GM13976 (cell line): ENCODE results near the gene CNRIP1.
"Not testable (repeated sequence)": the region's sequence is repeated elsewhere in the genome, so short reads cannot be mapped to it uniquely, and the experiment has no call there.

Source experiments
- DNase-seq: peaks from one replicate; pipeline ENCODE4 v3.0.0; 2012; ENCODE audit warnings: low spot score
- CTCF ChIP-seq: IDR thresholded peaks from 2 replicates; pipeline ENCODE4 v1.5.1; 2012; ENCODE audit warnings: borderline replicate concordance, mild to moderate bottlenecking; ENCODE audit not compliant: insufficient read depth; ENCODE audit errors: extremely low read depth, missing control alignments, control extremely low read depth
- in situ Hi-C: fragments of 300-500 bp; cut with MboI; formaldehyde crosslinking; loops from one replicate; pipeline ENCODE4 v1.12.0; 2022; ENCODE audit warnings: low sequenced_read_pairs, mixed read lengths, inconsistent platforms; ENCODE audit not compliant: unreplicated experiment

The CNRIP1 gene

DNA sequence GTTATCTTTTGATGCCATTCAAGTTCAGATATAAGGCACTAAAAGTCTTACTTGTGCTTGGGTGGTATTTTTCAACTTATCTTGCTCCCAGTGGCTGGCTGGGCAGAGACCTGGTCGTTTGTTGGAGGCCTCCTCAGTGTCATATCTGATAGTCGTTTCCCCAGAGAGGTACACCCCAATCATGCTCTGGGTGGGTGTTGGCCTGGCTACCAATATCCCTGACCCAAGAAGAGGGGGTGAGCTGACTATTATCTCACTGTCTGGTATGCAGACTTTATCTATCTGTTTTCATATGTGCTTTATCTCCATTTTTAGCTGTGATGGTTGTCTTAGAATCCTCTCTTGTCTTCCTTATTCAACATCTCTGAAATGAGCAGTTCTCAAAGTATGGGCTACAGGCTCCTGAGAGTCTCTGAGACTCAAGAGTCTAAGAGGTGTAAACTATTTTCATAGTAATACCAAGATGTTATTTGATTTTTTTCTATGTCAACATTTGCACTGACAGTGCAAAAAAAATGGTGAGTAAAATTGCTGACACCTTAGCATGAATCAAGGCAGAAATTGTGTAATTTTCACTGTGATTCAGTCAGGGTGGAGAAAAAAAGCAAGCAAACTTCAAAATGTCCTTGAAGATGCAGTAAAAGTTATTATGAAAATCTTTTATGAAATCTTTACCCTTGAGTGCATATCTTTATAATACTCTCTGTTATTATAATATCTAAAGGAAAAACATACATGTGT is 33.1 kb upstream of the CNRIP1 start:
- no peak for DNase-seq
- in situ Hi-C loops, result no loop called here
- TF ChIP-seq CTCF, result no peak

- in situ Hi-C loops, result no loop called here
- no peak for TF ChIP-seq CTCF
- no peak for DNase-seq
Observed at GRCh38 chr2:68351997-68352396, 32.2 kb upstream of the CNRIP1 start.

- DNase-seq, in situ Hi-C loops: not testable (repeated sequence)
Observed at GRCh38 chr2:68349091-68349490, 29.3 kb upstream of the CNRIP1 start.

DNA sequence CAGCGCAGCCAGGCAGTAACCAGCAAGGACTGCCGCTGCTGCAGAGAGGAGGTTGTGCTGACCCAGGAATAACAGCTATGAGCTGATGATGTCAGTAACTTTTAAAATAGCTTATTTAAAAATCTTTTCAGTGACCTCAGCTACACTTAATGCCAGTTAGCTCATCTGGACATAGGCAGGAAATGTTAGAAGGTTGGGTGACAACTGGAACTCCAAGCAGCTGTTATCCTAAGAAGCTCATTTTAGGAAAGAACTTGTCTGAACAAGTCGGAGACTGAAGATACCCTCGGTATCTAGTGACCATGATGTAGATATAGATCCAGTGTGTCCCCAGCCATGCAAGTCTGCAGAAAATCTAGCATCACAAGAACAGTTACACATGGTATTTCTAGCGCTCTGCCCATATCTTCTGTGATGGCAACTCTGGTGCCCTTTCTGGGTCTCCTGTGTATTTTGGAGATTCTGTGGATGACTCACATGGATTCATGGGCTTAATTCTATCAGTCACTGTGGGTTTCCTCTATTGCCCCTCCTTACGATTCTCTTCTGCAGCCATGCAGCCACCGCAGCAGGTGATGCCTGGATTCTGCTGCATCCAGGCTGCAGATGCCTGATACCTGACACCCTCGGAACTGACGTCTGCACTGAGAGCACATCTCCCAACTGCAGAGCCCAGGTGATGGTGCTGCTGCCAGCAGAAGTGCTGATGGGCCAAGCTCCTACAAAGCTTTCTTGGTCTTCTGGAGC is 25.6 kb upstream of the CNRIP1 start:
- in situ Hi-C loops, result no loop called here
- no peak for TF ChIP-seq CTCF
- DNase-seq, result no peak

DNA sequence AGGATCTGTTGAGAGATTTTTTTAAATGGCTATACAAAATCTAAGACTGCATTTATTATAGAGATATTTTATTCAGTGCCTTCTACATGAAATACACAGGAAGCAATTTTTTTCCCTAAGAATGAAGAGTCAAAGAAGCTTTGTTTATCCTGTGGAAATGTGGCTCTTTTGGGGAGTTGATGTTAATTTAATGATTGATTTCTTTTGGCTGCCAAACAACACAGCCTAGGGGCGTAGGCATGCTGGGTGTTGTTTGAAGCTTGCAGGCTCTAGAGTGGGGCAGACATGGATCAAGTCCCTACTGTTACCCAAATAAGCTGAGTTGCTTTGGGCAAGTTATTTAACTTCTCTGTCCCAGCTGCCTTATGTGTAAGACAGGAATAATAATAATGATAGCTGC is 24.3 kb upstream of the CNRIP1 start:
- DNase-seq, result no peak
- no peak for TF ChIP-seq CTCF
- in situ Hi-C loops, result no loop called here

GRCh38 chr2:68342470-68342869 is 22.7 kb upstream of the CNRIP1 start:
- TF ChIP-seq CTCF, result no peak
- no peak for DNase-seq
- in situ Hi-C loops, result no loop called here

- no peak for DNase-seq
- in situ Hi-C loops, result no loop called here
- no peak for TF ChIP-seq CTCF
Observed at GRCh38 chr2:68341583-68341982, 21.8 kb upstream of the CNRIP1 start.
